WTC11 (cell line): Measurements from ENCODE around the gene MBP. TPM values are rescaled to one million over a fixed set of nuclear protein-coding genes. Genes with fewer than 3 reads are reported as not detected.
A peak's percentile ranks its signal among the peaks of the same experiment; 100 is the strongest.

ENCODE experiments used
- ATAC-seq: fragments of 200-7000 bp; cut with Tn5 transposase; 2 replicates; pipeline ENCODE4 v1.10.0; 2021; ENCODE audit warnings: mild to moderate bottlenecking, moderate library complexity
- CTCF ChIA-PET: fragments of 300-600 bp; sonication (Branson Sonifier 250); formaldehyde crosslinking; loops from one replicate; lab custom pipeline; 2021; ENCODE audit warnings: antibody characterized with exemption; lab: Charles Lee
- POLR2A ChIA-PET: fragments of 350-600 bp; sonication (Branson Sonifier 250); formaldehyde crosslinking; loops from one replicate; lab custom pipeline; 2021; ENCODE audit warnings: antibody characterized with exemption; lab: Charles Lee
- DNase-seq: peaks from one replicate; pipeline ENCODE4 v3.0.0; 2021; ENCODE audit warnings: low spot score
- H3K27ac Mint-ChIP-seq: 2 replicates; pipeline ENCODE4 v1.8.0; 2021; ENCODE audit warnings: mixed read lengths
- H3K27me3 Mint-ChIP-seq: 2 replicates; pipeline ENCODE4 v1.8.0; 2021; ENCODE audit warnings: low read depth, mild to moderate bottlenecking, moderate library complexity, mixed read lengths
- H3K36me3 Mint-ChIP-seq: 2 replicates; pipeline ENCODE4 v1.8.0; 2021; ENCODE audit warnings: mixed read lengths
- H3K4me1 Mint-ChIP-seq: 2 replicates; pipeline ENCODE4 v1.8.0; 2022; ENCODE audit warnings: mixed read lengths
- H3K4me3 Mint-ChIP-seq: 2 replicates; pipeline ENCODE4 v1.8.0; 2021; ENCODE audit warnings: mild to moderate bottlenecking, moderate library complexity, mixed read lengths
- H3K9me3 Mint-ChIP-seq: 2 replicates; pipeline ENCODE4 v1.8.0; 2021; ENCODE audit warnings: mixed read lengths
- AR ChIP-seq: fragments of 250-450 bp; sonication (Bioruptor Pico); IDR thresholded peaks from 2 replicates; pipeline ENCODE4 v1.9.0; 2021; ENCODE audit warnings: mild to moderate bottlenecking
- ELF4 ChIP-seq: sonication (generic); formaldehyde crosslinking; IDR thresholded peaks from 2 replicates; pipeline ENCODE4 v1.8.1; 2022; ENCODE audit warnings: low read depth, mild to moderate bottlenecking, moderate library complexity, missing genetic modification reagents
- FOXJ3 ChIP-seq: sonication (generic); formaldehyde crosslinking; IDR thresholded peaks from 2 replicates; pipeline ENCODE4 v1.9.0; 2021; ENCODE audit warnings: missing genetic modification reagents, mild to moderate bottlenecking, borderline replicate concordance
- FOXP4 ChIP-seq: sonication (generic); formaldehyde crosslinking; IDR thresholded peaks from 2 replicates; pipeline ENCODE4 v1.8.0; 2022; ENCODE audit warnings: mild to moderate bottlenecking, missing genetic modification reagents
- GTF2I ChIP-seq: fragments of 250-450 bp; sonication (Bioruptor Pico); conservative IDR thresholded peaks from 2 replicates; pipeline ENCODE4 v1.4.0; 2021; ENCODE audit warnings: mild to moderate bottlenecking
- HMGA2 ChIP-seq: fragments of 250-450 bp; sonication (Bioruptor Pico); IDR thresholded peaks from 2 replicates; pipeline ENCODE4 v1.4.0; 2021; ENCODE audit warnings: mild to moderate bottlenecking, moderate library complexity
- MXD4 ChIP-seq: fragments of 250-450 bp; sonication (Bioruptor Pico); IDR thresholded peaks from 2 replicates; pipeline ENCODE4 v1.8.0; 2021; ENCODE audit warnings: mild to moderate bottlenecking, moderate library complexity, borderline replicate concordance
- MYBL2 ChIP-seq: sonication (generic); formaldehyde crosslinking; IDR thresholded peaks from 2 replicates; pipeline ENCODE4 v1.8.1; 2023; ENCODE audit warnings: mild to moderate bottlenecking, moderate library complexity, missing genetic modification reagents
- NR1H2 ChIP-seq: sonication (generic); formaldehyde crosslinking; IDR thresholded peaks from 2 replicates; pipeline ENCODE4 v1.9.0; 2021; ENCODE audit warnings: mild to moderate bottlenecking, moderate library complexity, missing genetic modification reagents
- NR2C2 ChIP-seq: sonication (generic); formaldehyde crosslinking; IDR thresholded peaks from 2 replicates; pipeline ENCODE4 v1.8.0; 2022; ENCODE audit warnings: mild to moderate bottlenecking, missing genetic modification reagents
- SMAD3 ChIP-seq: sonication (generic); formaldehyde crosslinking; IDR thresholded peaks from 2 replicates; pipeline ENCODE4 v1.8.0; 2022; ENCODE audit warnings: missing genetic modification reagents, mild to moderate bottlenecking, borderline replicate concordance
- SMAD4 ChIP-seq: sonication (generic); formaldehyde crosslinking; IDR thresholded peaks from 2 replicates; pipeline ENCODE4 v1.8.0; 2022; ENCODE audit warnings: mild to moderate bottlenecking, missing genetic modification reagents
- TEAD4 ChIP-seq: sonication (generic); formaldehyde crosslinking; IDR thresholded peaks from 2 replicates; pipeline ENCODE4 v1.8.0; 2022; ENCODE audit warnings: mild to moderate bottlenecking, missing genetic modification reagents
- USF1 ChIP-seq: sonication (generic); formaldehyde crosslinking; IDR thresholded peaks from 2 replicates; pipeline ENCODE4 v1.8.0; 2022; ENCODE audit warnings: mild to moderate bottlenecking, missing genetic modification reagents
- ZNF121 ChIP-seq: sonication (generic); formaldehyde crosslinking; IDR thresholded peaks from 2 replicates; pipeline ENCODE4 v1.8.0; 2023; ENCODE audit warnings: missing genetic modification reagents
- ZNF219 ChIP-seq: sonication (generic); formaldehyde crosslinking; IDR thresholded peaks from 2 replicates; pipeline ENCODE4 v1.8.0; 2023; ENCODE audit warnings: missing genetic modification reagents, mild to moderate bottlenecking, borderline replicate concordance
- ZNF263 ChIP-seq: sonication (generic); formaldehyde crosslinking; IDR thresholded peaks from 2 replicates; pipeline ENCODE4 v1.8.1; 2022; ENCODE audit warnings: low read depth, mild to moderate bottlenecking, moderate library complexity, missing genetic modification reagents
- total RNA-seq: library from RNA; stranded (reverse); gene quantifications from 3 replicates; pipeline ENCODE4 v1.2.3, GENCODE V29; 2021
- TF ChIP-seq, protein P1 (sequence below): sonication (generic); formaldehyde crosslinking; IDR thresholded peaks from 2 replicates; pipeline ENCODE4 v1.8.0; 2023; ENCODE audit warnings: missing genetic modification reagents
- TF ChIP-seq, protein P2 (sequence below): fragments of 200-600 bp; IDR thresholded peaks from 2 replicates; pipeline ENCODE4 v1.8.0; 2022; ENCODE audit warnings: antibody characterized with exemption
- TF ChIP-seq, protein P3 (sequence below): fragments of 250-450 bp; sonication (Bioruptor Pico); IDR thresholded peaks from 2 replicates; pipeline ENCODE4 v1.8.0; 2021; ENCODE audit warnings: mild to moderate bottlenecking

MBP gene
- total RNA-seq, 1 experiment from 2014 or later: 19.6 TPM

- no peak for TF ChIP-seq USF1 (CRISPR knock-in tag)
- TF ChIP-seq, all 79 proteins: peak for 0
Observed at GRCh38 chr18:76972846-76973519, 159.6 kb downstream of the MBP start (continued).

DNA sequence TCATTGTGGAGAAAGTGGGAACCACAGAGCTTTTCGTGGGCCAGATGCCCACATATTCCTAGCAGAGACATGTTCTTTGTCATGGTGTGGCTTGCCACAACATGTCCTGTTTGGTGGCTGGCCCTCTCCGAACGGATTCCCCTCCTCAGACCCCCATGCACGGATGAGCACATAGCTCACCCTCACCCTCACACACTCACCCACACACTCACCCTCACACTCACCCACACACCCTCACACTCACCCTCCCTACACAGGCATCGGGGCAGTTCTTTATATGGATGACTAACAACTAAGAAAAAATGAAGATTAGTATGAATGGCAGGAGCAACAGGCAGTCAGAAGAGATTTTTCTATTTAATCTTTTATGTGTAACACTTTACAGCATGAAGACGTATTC is 160.3 kb downstream of the MBP start:
- peaks cover 45% of the 10 kb centered on the region for H3K4me1 Mint-ChIP-seq
- H3K27ac Mint-ChIP-seq: no peak overlapping the region
- H3K9me3 Mint-ChIP-seq: no peaks in the 10 kb centered on the region
- DNase-seq: no peak
- no peak overlapping the region for H3K4me3 Mint-ChIP-seq
- ChIA-PET POLR2A (no interaction called here), CTCF (no interaction called here)
- no peak for ATAC-seq
- no peak for TF ChIP-seq HMGA2 (CRISPR knock-in tag)
- TF ChIP-seq ZNF121 (CRISPR knock-in tag): no peak
- no peak for TF ChIP-seq ZNF263
- TF ChIP-seq MXD4: no peak
- TF ChIP-seq AR (CRISPR knock-in tag): no peak
- TF ChIP-seq SMAD4 (CRISPR knock-in tag): no peak
- no peak for TF ChIP-seq FOXJ3 (CRISPR knock-in tag)
- TF ChIP-seq, protein P1, sequence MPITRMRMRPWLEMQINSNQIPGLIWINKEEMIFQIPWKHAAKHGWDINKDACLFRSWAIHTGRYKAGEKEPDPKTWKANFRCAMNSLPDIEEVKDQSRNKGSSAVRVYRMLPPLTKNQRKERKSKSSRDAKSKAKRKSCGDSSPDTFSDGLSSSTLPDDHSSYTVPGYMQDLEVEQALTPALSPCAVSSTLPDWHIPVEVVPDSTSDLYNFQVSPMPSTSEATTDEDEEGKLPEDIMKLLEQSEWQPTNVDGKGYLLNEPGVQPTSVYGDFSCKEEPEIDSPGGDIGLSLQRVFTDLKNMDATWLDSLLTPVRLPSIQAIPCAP (CRISPR knock-in tag): no peak
- TF ChIP-seq ZNF219 (CRISPR knock-in tag): no peak
- no peak for TF ChIP-seq NR1H2 (CRISPR knock-in tag)
- TF ChIP-seq, protein P2, sequence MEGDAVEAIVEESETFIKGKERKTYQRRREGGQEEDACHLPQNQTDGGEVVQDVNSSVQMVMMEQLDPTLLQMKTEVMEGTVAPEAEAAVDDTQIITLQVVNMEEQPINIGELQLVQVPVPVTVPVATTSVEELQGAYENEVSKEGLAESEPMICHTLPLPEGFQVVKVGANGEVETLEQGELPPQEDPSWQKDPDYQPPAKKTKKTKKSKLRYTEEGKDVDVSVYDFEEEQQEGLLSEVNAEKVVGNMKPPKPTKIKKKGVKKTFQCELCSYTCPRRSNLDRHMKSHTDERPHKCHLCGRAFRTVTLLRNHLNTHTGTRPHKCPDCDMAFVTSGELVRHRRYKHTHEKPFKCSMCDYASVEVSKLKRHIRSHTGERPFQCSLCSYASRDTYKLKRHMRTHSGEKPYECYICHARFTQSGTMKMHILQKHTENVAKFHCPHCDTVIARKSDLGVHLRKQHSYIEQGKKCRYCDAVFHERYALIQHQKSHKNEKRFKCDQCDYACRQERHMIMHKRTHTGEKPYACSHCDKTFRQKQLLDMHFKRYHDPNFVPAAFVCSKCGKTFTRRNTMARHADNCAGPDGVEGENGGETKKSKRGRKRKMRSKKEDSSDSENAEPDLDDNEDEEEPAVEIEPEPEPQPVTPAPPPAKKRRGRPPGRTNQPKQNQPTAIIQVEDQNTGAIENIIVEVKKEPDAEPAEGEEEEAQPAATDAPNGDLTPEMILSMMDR: no peak
- TF ChIP-seq, protein P3, sequence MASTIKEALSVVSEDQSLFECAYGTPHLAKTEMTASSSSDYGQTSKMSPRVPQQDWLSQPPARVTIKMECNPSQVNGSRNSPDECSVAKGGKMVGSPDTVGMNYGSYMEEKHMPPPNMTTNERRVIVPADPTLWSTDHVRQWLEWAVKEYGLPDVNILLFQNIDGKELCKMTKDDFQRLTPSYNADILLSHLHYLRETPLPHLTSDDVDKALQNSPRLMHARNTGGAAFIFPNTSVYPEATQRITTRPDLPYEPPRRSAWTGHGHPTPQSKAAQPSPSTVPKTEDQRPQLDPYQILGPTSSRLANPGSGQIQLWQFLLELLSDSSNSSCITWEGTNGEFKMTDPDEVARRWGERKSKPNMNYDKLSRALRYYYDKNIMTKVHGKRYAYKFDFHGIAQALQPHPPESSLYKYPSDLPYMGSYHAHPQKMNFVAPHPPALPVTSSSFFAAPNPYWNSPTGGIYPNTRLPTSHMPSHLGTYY (CRISPR knock-in tag): no peak
- H3K27me3 Mint-ChIP-seq: no peaks in the 10 kb centered on the region
- no peaks in the 10 kb centered on the region; the same call in 1 of the 2 replicates for H3K36me3 Mint-ChIP-seq

GRCh38 chr18:76970770-76971559 is 161.6 kb downstream of the MBP start:
- Mint-ChIP-seq H3K27me3 (no peaks in the 10 kb centered on the region), H3K4me3 (no peak overlapping the region), H3K4me1 (peaks cover 45% of the 10 kb centered on the region), H3K36me3 (no peaks in the 10 kb centered on the region; the same call in 1 of the 2 replicates), H3K9me3 (no peaks in the 10 kb centered on the region), H3K27ac (peak overlapping the region; percentile 38)
- CTCF ChIA-PET: interaction anchor here (0.6 to 0.9 kb wide), 2 partner anchors 49 to 305 kb away, joined by 3 read pairs; no protein-coding TSS in a partner anchor
- ATAC-seq: no peak
- no peak for DNase-seq
- POLR2A ChIA-PET: no interaction called here
- TF ChIP-seq FOXP4 (CRISPR knock-in tag) (no peak), ELF4 (CRISPR knock-in tag) (no peak), GTF2I (CRISPR knock-in tag) (no peak), TEAD4 (CRISPR knock-in tag) (no peak), MYBL2 (CRISPR knock-in tag) (no peak), ZNF121 (CRISPR knock-in tag) (no peak), USF1 (CRISPR knock-in tag) (no peak), SMAD3 (CRISPR knock-in tag) (no peak), NR2C2 (CRISPR knock-in tag) (no peak)
- TF ChIP-seq, protein P3 (CRISPR knock-in tag): no peak
